Activated CD8-positive, alpha-beta memory T cell treated with anti-CD3 and anti-CD28 coated beads for 1 hour (primary cell): Measurements from ENCODE around the gene PTMS.

ENCODE experiments used
- DNase-seq, 2 donors: peaks; one replicate each; pipeline ENCODE4 v3.0.0-alpha.2; 2020; ENCODE audit warnings: low read depth in 1 of 2; ENCODE audit errors: extremely low read depth in 1 of 2

PTMS gene

DNA sequence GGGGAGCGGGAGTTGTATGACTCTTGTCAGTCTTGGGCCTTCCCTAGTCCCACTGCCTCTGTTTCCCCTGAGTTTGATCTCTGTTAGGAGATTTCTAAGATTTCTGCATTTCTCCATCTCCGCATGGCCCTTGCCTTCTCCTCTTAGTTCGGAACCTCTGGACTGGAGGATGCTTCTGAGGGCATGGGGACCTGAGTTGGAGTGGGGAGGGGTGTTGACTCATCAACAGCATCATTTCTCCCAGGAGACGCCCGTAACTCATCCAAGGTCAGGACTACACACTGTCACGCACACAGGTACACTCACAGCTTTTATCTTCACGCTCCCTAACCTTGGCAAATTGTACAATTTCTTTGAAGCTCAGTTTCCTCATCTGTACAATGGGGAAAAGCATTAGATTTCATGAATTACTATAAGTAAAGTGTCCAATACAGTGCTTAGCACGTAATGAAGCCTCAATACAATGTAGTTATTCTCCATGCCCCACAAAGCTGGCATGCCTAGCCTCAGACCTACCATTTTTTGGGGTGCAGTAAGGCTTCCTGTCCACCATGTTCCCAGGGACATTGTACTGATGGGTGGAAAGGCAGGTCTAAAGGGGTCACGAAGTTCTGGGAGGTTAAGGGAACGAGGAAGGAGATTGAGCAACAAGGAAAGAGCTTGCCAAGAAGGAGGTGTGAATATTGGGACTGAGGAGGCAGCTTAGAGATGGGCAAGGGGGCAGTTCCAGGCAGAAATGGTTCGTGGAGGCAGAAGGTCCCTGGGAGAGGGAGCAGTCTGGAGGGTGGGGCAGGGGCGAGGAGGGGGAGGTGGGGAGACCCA lies 5.6 kb downstream of the PTMS start:
- DNase-seq = no peak

DNA sequence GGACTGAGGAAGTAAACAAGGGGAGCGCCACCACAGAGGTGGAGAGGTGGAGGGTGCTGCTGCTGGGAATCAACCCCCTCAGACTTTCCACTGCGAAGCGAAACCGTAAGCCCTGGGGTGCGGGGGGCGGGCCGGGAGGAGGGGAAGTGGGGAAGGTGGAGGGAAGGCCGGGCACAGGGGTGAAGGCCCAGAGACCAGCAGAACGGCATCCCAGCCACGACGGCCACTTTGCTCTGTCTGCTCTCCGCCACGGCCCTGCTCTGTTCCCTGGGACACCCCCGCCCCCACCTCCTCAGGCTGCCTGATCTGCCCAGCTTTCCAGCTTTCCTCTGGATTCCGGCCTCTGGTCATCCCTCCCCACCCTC lies 6.2 kb downstream of the PTMS start, which contains the start of gene LAG3:
LAG3 (plus strand) TSS at position 190 of the 365 bp plus-strand sequence. CDS start 333 bp downstream, outside the sequence.
- DNase-seq = no peak

DNA sequence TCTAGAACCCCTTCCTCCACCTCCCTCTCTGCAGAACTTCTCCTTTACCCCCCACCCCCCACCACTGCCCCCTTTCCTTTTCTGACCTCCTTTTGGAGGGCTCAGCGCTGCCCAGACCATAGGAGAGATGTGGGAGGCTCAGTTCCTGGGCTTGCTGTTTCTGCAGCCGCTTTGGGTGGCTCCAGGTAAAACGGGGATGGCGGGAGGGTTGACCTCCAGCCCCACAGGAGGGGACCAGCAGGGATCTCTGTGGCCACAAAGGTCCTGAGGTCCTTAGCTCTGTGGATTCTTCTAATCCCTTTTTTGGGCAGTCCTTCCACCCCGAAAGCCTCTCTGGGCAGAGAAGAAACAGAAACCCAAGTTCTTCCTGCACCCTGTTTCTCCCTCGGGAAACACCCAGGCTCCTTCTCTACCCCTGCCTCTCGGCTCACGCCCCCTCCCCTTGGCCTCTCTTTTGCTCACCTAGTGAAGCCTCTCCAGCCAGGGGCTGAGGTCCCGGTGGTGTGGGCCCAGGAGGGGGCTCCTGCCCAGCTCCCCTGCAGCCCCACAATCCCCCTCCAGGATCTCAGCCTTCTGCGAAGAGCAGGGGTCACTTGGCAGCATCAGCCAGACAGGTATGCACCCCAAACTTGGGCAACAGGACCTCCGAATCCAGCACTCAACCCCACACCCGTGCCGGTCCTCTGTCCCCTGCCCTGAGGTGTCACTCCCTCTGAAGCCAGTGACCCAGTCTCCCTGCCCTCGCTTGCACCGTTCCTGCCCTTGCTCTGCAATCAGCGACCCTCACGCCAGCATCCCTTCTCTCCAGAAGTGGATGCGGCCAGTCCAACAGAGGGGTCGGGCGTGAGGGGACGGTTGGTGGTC lies 6.8 kb downstream of the PTMS start:
- DNase-seq = no peak

- no peak for DNase-seq
These were observed 7.6 kb downstream of the PTMS start for GRCh38 chr12:6773590-6774351.

- no peak for DNase-seq
These were observed 8.4 kb downstream of the PTMS start for GRCh38 chr12:6774499-6775062.

- no peak for DNase-seq
These were observed 9.3 kb downstream of the PTMS start for GRCh38 chr12:6775185-6776174.

DNA sequence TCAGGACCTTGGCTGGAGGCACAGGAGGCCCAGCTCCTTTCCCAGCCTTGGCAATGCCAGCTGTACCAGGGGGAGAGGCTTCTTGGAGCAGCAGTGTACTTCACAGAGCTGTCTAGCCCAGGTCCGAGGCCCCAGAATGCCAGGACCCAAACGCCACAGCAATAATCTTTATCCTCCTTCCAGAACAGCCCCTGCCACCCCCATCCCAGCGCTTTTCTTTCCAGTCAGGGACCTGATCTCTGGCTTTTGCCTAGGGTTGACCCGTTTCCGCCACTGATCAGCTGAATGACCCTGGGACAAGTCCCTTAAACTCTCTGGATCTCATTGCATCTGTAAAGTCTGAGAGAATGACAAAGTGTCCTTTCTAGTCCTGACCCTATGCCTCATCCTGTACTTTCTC lies 11.2 kb downstream of the PTMS start:
- no peak for DNase-seq

DNA sequence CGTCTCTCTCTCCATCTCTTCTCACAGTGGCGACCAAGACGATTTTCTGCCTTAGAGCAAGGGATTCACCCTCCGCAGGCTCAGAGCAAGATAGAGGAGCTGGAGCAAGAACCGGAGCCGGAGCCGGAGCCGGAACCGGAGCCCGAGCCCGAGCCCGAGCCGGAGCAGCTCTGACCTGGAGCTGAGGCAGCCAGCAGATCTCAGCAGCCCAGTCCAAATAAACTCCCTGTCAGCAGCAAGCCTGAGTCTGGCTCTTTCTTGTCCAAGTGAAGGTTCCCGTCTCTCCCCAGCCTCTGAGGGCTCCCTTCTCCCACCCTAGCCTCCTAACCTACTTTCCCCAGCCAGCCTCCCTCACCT lies 12.0 kb downstream of the PTMS start:
- DNase-seq = no peak

GRCh38 chr12:6778574-6779550 lies 12.7 kb downstream of the PTMS start:
- peak; percentile 74 to 81 for DNase-seq

- no peak for DNase-seq
These were observed 13.7 kb downstream of the PTMS start for GRCh38 chr12:6779708-6780432.

GRCh38 chr12:6780573-6780972 lies 14.4 kb downstream of the PTMS start:
- DNase-seq = no peak

DNA sequence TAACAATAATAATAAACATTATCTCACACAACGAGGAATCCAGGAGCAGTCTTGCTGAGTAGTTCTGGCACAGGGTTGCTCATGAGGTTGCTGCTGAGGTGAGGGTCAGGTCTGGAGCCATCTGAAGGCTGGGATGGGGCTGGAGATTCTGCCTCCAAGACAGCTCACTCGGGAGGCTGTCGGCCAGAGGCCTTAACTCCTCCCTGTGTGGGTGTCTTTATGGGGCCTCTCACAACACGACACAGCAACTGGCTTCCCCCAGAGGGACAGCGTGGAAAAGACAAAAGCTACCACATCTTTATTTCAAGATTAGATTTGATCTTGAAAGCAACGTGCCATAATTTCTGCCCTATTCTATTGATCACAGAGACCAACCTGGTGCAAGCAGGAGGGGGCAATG lies 16.0 kb downstream of the PTMS start:
- DNase-seq = no peak

- DNase-seq = no peak
These were observed 16.8 kb downstream of the PTMS start for GRCh38 chr12:6782850-6783566.

- no peak for DNase-seq
These were observed 17.7 kb downstream of the PTMS start for GRCh38 chr12:6783828-6784227.

- DNase-seq = no peak
These were observed 18.1 kb downstream of the PTMS start for GRCh38 chr12:6784296-6784695.

GRCh38 chr12:6784761-6785160 lies 18.6 kb downstream of the PTMS start:
- DNase-seq = no peak

GRCh38 chr12:6786416-6787094 lies 20.4 kb downstream of the PTMS start:
- no peak for DNase-seq
